Renal cortical epithelial cell (primary cell): ENCODE data around the gene NUTM2E. TPM values are rescaled to one million over a fixed set of nuclear protein-coding genes. Genes with fewer than 3 reads are reported as not detected.
"Not testable (repeated sequence)": the region's sequence is repeated elsewhere in the genome, so short reads cannot be mapped to it uniquely, and the experiment has no call there.

Experiments
- DNase-seq: peaks from one replicate; pipeline ENCODE4 v3.0.0-alpha.2; 2011; ENCODE audit warnings: low read depth
- total RNA-seq: library from RNA; depleted of rRNA; stranded (reverse); fragments of >200 nt; gene quantifications from 2 replicates; pipeline ENCODE4 v1.2.3, GENCODE V29; 2014

The NUTM2E gene
- total RNA-seq = not detected in 2 replicates

GRCh38 chr10:79826496-79827215 lies at the start of gene NUTM2E:
Gene NUTM2E (plus strand): TSS chr10:79826739. CDS start chr10:79841741, 15,002 bp downstream.
- peak; percentile 31 for DNase-seq

GRCh38 chr10:79777997-79778396 lies 48.5 kb upstream of the NUTM2E start:
- DNase-seq = not testable (repeated sequence)

DNA sequence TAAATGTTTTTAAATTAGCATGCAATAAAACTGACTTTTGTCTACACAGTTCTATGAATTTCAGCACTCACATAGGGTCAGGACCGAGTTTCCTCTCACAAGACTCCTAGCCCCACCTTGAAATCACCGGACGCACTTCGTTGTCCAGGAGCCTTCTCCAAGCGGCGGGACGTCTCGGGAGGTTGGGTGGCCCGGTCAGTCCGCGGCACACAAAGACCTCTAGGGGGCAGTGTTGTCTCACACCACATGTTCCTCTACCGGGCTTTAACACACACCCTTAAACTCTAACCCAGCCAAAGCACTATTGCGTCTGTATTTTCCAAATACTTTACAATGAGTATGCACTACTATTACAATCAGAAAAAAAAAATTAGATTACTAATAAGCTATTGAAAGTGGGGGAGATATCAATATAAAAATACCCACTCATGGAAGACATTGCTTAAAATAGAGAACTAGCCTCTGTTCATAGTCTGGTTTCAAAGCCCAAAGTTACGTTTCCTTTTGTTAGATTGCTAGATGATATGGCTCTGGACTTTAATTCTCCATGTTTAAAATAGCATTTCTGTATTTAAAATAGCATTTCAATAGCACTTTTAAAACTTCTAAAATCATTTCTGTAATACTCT lies 47.1 kb upstream of the NUTM2E start:
- DNase-seq = peak; percentile 58

DNA sequence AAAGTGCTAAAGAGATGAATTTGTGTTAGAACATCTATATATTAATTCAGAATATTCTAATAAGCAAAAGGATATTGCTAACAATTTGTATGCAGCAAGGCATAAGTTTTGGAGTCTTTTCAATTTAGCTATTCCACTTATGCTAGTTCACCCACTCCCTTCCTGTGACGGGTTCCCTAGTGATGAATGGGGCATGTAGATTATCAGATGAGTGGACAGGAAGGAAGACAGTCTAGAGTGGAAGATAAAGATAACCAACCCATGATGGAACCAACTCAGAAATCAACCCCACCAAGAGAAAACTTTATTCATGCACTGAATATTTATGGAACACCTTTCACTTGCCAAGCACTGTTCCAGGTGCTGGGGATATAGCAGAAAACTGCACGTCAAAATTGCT lies 46.5 kb upstream of the NUTM2E start:
- not testable (repeated sequence) for DNase-seq

GRCh38 chr10:79781584-79781983 lies 45.0 kb upstream of the NUTM2E start:
- DNase-seq = not testable (repeated sequence)

DNA sequence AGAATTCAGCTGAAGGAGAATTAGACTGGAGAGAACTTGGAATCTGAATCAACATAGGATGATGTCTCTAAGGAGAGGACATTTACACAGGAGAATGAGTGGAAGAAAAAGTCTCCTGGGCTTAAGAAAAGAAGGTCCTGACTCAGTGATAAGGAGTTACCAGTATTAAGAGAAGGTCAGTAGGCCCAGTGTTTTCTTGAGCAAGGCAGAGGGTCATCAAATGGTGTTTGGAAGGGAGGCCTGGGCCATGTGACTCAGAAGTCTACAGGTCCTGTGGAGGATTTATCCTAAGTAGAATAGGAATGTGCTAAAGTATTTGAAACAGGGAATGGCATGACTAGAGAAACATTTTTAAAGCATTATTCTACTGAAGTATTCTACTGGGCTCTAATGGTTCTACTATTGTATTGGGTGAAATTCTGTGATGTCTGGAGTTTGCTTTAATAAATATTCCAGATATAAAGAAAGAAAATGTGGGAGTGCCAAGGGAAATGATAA lies 39.0 kb upstream of the NUTM2E start:
- DNase-seq = not testable (repeated sequence)

DNA sequence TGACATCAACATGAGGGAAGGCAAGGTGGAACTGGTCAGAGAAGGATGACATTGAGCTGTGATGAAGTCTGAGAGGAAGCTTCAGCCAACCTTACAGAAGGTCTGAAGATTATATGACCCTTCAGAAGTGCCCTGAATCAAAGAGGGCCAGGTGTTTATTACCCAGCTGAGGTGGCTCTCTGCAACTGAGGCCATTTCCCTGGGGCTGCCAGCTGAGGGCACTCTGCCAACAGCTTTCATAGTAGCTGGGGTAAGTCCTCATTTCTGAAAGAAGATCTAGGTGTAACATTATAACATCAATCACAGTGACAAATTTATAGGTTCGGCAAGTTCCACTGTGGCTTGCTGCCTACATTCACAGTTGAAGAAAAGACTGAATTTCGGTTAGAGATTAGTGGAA lies 37.2 kb upstream of the NUTM2E start:
- DNase-seq = not testable (repeated sequence)

DNA sequence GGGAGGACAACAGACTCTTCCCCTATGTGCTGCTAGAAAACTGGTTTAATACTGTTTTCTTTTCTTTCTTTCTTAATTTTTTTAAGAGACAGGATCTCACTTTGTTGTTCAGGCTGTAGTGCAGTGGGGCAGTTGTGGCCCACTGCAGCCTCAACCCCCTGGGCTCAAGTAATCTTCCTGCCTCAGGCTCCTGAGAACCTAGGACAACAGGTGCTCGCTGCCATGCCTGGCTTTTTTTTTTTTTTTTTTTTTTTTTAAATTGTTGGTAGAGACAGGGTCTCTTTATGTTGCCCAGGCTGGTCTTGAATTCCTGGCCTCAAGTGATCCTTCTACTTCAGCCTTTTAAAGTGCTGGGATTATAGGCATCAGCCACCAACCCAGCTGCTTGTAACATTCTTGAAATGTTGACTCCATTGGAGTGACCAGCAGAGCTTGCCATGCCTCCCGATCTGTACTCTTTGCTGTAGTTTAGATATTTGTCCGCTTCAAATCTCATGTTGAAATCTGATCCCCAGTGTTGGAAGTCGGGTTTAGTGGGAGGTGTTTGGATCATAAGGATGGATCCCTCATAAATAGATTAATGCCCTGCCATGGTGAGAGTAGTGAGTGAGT lies 34.5 kb upstream of the NUTM2E start:
- DNase-seq = not testable (repeated sequence)

- DNase-seq = not testable (repeated sequence)
Observed at GRCh38 chr10:79799337-79799736, 27.2 kb upstream of the NUTM2E start.

DNA sequence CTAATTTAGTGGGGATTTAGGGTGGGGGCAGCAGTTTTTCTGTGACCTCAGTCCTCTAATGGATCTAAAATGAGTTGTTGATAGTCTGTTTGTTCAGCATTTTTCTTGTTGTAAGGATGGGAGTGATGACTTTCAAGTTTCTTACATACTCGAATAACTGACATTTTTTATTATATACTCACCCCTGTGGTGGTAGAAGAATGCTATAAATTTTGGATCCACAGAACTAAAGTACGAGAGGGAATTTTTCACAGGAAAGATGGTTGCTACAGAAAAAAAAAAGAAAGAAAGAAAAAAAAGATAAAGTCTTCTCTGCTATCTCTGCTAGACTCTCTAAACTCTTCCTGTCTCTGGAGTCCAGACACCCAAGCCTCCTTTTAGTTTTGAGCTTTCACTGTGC lies 20.7 kb upstream of the NUTM2E start:
- not testable (repeated sequence) for DNase-seq

DNA sequence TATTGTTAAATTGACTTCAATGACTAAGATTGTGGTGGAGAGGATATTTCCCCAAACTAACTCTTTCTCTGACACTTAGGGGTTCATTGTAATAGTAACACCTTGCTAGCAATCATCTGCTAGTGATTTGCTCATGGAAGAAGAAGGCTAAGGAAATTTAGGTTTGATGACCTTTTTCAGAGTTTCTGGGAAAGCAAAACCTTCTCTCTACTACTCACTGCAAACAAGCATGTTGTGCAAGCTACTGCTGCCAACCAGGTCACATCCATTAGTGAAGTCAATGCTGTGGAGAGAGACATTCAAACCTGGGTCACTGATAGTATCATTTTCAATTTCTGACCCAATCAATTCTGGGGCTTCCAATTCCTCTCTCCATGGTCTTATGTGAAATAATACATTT lies 14.6 kb upstream of the NUTM2E start:
- DNase-seq = not testable (repeated sequence)

- not testable (repeated sequence) for DNase-seq
Observed at GRCh38 chr10:79816290-79816689, 10.2 kb upstream of the NUTM2E start.

- not testable (repeated sequence) for DNase-seq
Observed at GRCh38 chr10:79823387-79823786, 3.2 kb upstream of the NUTM2E start.

DNA sequence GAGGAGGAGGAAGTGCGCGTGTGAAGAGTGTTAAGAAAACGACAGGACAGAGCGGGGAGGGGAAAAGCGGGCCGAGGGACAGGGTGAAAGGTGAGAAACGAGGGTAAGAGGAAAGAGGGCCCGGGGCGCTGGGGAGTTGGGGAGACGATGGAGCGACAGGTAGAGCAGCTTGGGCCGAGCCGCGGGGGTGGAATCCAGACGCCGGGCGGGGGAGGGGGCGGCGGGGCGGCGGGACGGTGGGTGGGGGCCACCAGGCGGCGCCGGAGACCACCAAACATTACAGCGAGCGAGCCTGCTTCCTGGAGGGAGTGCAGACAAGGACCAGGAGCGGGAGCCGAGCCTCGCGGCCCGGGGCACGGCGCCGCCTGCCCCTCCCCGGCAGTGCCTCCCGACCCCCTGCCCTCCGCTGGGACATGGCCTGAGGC lies 940 bp upstream of the NUTM2E start:
- not testable (repeated sequence) for DNase-seq

DNA sequence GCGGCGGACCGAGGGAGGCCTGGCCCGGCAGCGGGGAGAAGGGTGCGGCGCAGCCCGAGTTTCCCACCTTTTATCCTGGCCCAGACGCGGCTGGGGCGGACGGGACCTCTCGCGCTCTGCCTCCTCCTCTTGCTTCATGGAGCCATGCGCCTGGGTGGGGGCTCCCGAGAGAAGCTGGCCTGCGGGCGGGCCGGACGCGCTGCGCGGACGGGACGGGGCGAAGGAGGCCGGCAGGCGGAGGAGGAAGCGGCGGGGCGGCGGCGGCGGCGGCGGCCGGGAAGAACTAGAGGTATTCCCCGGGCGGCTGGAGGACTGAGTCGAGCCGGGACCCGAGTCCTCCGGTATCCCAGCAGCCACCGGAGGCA lies 426 bp upstream of the NUTM2E start:
- DNase-seq = not testable (repeated sequence)

DNA sequence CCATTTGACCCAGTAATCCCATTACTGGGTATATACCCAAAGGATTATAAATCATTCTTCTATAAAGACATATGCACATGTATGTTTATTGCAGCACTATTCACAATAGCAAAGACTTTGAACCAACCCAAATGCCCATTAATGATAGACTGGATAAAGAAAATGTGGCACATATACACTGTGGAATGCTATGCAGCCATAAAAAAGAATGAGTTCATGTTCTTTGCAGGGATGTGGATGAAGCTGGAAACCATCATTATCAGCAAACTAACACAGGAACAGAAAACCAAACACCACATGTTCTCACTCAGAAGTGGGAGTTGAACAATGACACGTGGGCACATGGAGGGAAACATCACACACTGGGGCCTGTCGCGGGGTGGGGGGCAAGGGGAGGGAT lies 7.3 kb downstream of the NUTM2E start:
- not testable (repeated sequence) for DNase-seq

DNA sequence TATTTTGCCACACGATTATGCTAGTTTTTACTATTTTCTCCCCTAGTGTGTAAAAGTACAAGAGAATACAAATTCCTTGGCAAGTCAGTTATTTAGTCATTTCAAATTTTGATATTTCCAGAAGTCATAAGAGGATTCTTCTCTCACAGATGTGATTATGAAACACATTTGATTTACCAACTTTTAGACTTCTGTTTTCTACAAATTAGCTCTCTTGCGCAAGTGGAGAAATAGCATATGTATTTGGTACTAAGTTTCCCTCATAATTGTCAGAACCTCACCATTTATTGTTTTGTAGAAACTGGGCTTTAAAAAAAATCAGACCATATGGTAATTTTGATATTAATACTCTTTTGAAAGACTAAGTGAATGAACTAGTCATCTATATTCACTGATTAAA lies 9.4 kb downstream of the NUTM2E start:
- not testable (repeated sequence) for DNase-seq

- not testable (repeated sequence) for DNase-seq
Observed at GRCh38 chr10:79836891-79837290, 10.4 kb downstream of the NUTM2E start.

DNA sequence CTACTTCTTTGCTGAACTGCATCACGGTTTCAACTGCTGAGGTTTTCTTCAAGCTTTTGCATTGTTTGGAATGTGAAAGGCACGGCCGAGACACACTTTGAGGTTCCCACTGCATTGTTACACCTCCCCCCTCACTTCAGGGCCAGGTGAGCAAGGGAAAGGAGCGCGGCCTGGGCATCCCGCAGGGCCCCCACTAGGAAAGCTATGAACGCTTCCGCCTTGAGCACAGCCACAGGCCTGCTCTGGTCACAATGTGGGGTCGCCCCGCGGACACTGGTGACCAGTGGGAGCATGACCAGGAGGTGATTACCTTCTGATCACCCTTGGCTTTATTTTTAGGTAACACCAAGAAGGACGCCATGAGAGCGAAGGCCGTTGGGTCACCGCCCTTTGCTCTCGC lies 11.9 kb downstream of the NUTM2E start:
- not testable (repeated sequence) for DNase-seq

DNA sequence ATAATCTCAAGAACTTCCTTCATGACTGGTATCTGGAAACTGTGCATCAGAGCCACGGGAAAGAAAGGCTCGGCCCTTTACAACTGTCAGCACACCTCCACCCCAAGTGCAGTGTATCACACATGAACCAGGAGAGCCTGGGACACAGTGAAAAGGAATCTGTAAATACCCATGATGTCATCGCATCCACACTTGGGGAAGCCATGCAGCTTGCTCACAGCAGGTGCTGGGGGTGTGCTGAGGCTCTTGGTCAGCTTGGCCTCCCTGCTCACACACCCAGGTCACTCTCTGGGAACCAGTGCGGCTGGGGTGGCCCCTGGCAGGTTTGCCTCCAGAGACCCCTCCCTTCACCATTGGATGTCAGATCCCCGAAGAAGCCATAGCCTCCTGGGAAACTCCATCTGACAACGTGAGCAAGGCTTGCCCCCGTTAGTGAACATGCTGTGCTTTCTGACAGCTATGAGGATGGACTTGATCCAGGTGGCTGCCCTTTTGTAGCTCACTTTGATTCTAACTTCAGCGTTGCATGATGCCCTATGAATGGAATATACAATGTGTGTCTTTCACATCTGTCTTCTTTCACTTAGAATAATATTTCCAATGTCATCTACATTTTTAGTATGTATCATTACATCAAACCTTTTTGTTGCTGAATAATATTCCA lies 26.8 kb downstream of the NUTM2E start:
- not testable (repeated sequence) for DNase-seq

DNA sequence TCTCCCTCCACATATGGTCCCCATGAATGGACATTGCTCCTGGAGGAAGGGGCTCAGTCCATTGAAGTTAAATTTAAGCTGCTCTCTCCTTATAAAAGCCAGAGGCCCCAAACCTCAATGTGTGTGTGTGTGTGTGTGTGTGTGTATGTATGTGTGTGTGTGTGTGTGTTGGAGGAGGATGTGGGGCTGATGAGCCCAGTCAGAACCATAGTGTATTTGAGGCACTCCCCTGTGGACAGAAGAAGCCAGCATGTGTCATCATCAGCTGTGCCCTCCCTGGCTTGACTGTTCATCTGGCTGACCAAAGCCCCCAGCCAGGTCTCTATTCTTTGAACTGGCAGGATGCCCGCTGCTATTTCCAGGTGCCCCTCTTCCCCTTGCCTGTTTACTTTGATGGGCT lies 35.7 kb downstream of the NUTM2E start:
- not testable (repeated sequence) for DNase-seq

- not testable (repeated sequence) for DNase-seq
Observed at GRCh38 chr10:79862803-79863202, 36.3 kb downstream of the NUTM2E start.
